ENCODE measurements around the gene TLL1. TPM values are rescaled to one million over a fixed set of nuclear protein-coding genes. Genes with fewer than 3 reads are reported as not detected.

Gene TLL1
- total RNA-seq, 1 experiment from 2014 or later: 0.63 TPM

- TF ChIP-seq RORB (CRISPR knock-in tag; IDR thresholded peaks at IDR 0.05) (no peak), ZNF423 (CRISPR knock-in tag; IDR thresholded peaks at IDR 0.05) (no peak)
Observed at GRCh38 chr4:166021617-166022016, 148.6 kb downstream of the TLL1 start (continued).

GRCh38 chr4:166034965-166035364 lies 161.9 kb downstream of the TLL1 start:
- CTCF ChIA-PET: no interaction called here
- Mint-ChIP-seq H3K27me3 (ENCODE audit: low read depth) (no peaks in the 10 kb centered on the region), H3K9me3 (no peaks in the 10 kb centered on the region), H3K36me3 (no peaks in the 10 kb centered on the region), H3K4me1 (peaks cover 10% of the 10 kb centered on the region), H3K27ac (no peak overlapping the region), H3K4me3 (no peak overlapping the region)
- no peak for ATAC-seq
- TF ChIP-seq NFE2L1 (CRISPR knock-in tag; IDR thresholded peaks at IDR 0.05) (no peak), ATF2 (CRISPR knock-in tag; IDR thresholded peaks at IDR 0.05; ENCODE audit: borderline replicate concordance, low read depth) (no peak), TEAD4 (CRISPR knock-in tag; IDR thresholded peaks at IDR 0.05) (no peak), ZNF512 (CRISPR knock-in tag; IDR thresholded peaks at IDR 0.05; ENCODE audit: borderline replicate concordance) (no peak), HMGA2 (CRISPR knock-in tag; IDR thresholded peaks at IDR 0.05) (no peak), NFYB (CRISPR knock-in tag; conservative IDR thresholded peaks at IDR 0.05; ENCODE audit: low read depth) (no peak), IRF1 (CRISPR knock-in tag; IDR thresholded peaks at IDR 0.05) (no peak), NR3C1 (CRISPR knock-in tag; conservative IDR thresholded peaks at IDR 0.05; ENCODE audit: low read depth) (no peak), CREB1 (CRISPR knock-in tag; IDR thresholded peaks at IDR 0.05) (no peak), ZNF317 (CRISPR knock-in tag; IDR thresholded peaks at IDR 0.05; ENCODE audit: borderline replicate concordance, low read depth) (no peak), ZNF121 (CRISPR knock-in tag; IDR thresholded peaks at IDR 0.05) (no peak), E2F1 (CRISPR knock-in tag; IDR thresholded peaks at IDR 0.05) (no peak), ZNF671 (CRISPR knock-in tag; IDR thresholded peaks at IDR 0.05) (no peak)
- no peak for DNase-seq (ENCODE audit: low spot score)
- POLR2A ChIA-PET: no interaction called here

GRCh38 chr4:166039822-166040221 lies 166.8 kb downstream of the TLL1 start:
- ChIA-PET POLR2A (no interaction called here), CTCF (interaction anchor here (0.9 to 1.3 kb wide), 2 partner anchors 18 to 497 kb away, joined by 3 read pairs; no protein-coding TSS in a partner anchor)
- no peaks in the 10 kb centered on the region for H3K27me3 Mint-ChIP-seq (ENCODE audit: low read depth)
- TF ChIP-seq STAT6 (CRISPR knock-in tag; conservative IDR thresholded peaks at IDR 0.05; ENCODE audit: low read depth) (no peak), PRDM15 (CRISPR knock-in tag; IDR thresholded peaks at IDR 0.05) (no peak), ZNF281 (CRISPR knock-in tag; IDR thresholded peaks at IDR 0.05) (no peak), NFATC4 (CRISPR knock-in tag; IDR thresholded peaks at IDR 0.05) (no peak)

More at GRCh38 chr4:166039822-166040221, 166.8 kb downstream of the TLL1 start:
- DNase-seq (ENCODE audit: low spot score): no peak
- Mint-ChIP-seq H3K27ac (no peak overlapping the region), H3K4me1 (peaks cover 10% of the 10 kb centered on the region), H3K9me3 (no peaks in the 10 kb centered on the region), H3K4me3 (no peak overlapping the region), H3K36me3 (no peaks in the 10 kb centered on the region)
- ATAC-seq: no peak

All from WTC11 (cell line).